ENCODE measurements around the gene SKIL.

GRCh38 chr3:170420307-170420821, 62.8 kb downstream of the SKIL start:
- TF ChIP-seq CTCF (IDR thresholded peaks at IDR 0.05) = no peak
- no peak for TF ChIP-seq POLR2A (IDR thresholded peaks at IDR 0.05)
